GM18873 (cell line): ENCODE data around the gene ZNF12.
"Not testable (repeated sequence)": the region's sequence is repeated elsewhere in the genome, so short reads cannot be mapped to it uniquely, and the experiment has no call there.

ENCODE experiments used
- ATAC-seq: cut with Tn5 transposase; IDR thresholded peaks from one replicate; pipeline ENCODE4 v1.9.1; 2021; ENCODE audit warnings: mild to moderate bottlenecking, moderate library complexity, moderate number of reproducible peaks; ENCODE audit not compliant: unreplicated experiment, low FRiP score

The ZNF12 gene

GRCh38 chr7:6700793-6701192 is 6.0 kb downstream of the ZNF12 start:
- ATAC-seq, result no peak

GRCh38 chr7:6691609-6692106 is 15.1 kb downstream of the ZNF12 start:
- no peak for ATAC-seq

- ATAC-seq, result no peak
Measured at GRCh38 chr7:6691103-6691502, 15.6 kb downstream of the ZNF12 start.

GRCh38 chr7:6680146-6680545 is 26.6 kb downstream of the ZNF12 start:
- no peak for ATAC-seq

GRCh38 chr7:6675807-6676405 is 30.8 kb downstream of the ZNF12 start:
- no peak for ATAC-seq

- ATAC-seq, result not testable (repeated sequence)
Measured at GRCh38 chr7:6670851-6671250, 35.9 kb downstream of the ZNF12 start.

- ATAC-seq, result no peak
Measured at GRCh38 chr7:6658618-6659345, 48.0 kb downstream of the ZNF12 start.

GRCh38 chr7:6656413-6656812 is 50.3 kb downstream of the ZNF12 start:
- no peak for ATAC-seq

- no peak for ATAC-seq
Measured at GRCh38 chr7:6655636-6656385, 50.9 kb downstream of the ZNF12 start.

- no peak for ATAC-seq
Measured at GRCh38 chr7:6654842-6655610, 51.7 kb downstream of the ZNF12 start.

- ATAC-seq, result no peak
Measured at GRCh38 chr7:6654113-6654841, 52.5 kb downstream of the ZNF12 start.

GRCh38 chr7:6653071-6654003 is 53.4 kb downstream of the ZNF12 start:
- ATAC-seq, result no peak

- no peak for ATAC-seq
Measured at GRCh38 chr7:6652446-6653011, 54.2 kb downstream of the ZNF12 start.

- no peak for ATAC-seq
Measured at GRCh38 chr7:6651851-6652445, 54.8 kb downstream of the ZNF12 start.

GRCh38 chr7:6650521-6651011 is 56.2 kb downstream of the ZNF12 start:
- no peak for ATAC-seq

GRCh38 chr7:6650086-6650485 is 56.7 kb downstream of the ZNF12 start:
- no peak for ATAC-seq

GRCh38 chr7:6649241-6649961 is 57.3 kb downstream of the ZNF12 start:
- no peak for ATAC-seq

GRCh38 chr7:6648815-6649104 is 58.0 kb downstream of the ZNF12 start:
- ATAC-seq, result no peak
